ENCODE measurements around the gene UBTF. TPM values are rescaled to one million over a fixed set of nuclear protein-coding genes. Genes with fewer than 3 reads are reported as not detected.

Gene UBTF
- total RNA-seq, 1 experiment from 2014 or later = 114 TPM

DNA sequence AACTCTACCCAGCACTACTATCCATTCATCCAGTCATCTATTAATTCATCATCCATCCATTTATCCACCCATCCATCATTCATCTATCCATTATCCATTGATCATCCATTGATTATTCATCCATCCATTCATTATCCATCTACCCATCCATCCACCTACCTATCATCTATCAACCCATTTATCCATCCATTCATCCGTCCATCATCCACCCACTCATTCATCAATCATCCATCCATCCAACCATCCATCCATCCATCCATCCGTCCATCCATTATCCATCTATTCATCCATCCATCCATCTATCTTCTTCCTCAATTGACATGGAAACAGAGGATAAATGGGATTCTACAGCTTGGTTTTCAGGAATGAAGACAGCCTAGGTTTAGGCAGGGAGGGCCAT, 36.4 kb upstream of the UBTF start:
- Histone ChIP-seq H3K27me3 (replicated peaks; ENCODE audit: insufficient read depth, low read depth, low read length, poor library complexity) (no peaks in the 10 kb centered on the region), H3K27ac (ENCODE audit: low read depth, low read length, poor library complexity, severe bottlenecking) (no peak overlapping the region), H3K4me3 (ENCODE audit: low read depth, low read length, poor library complexity, severe bottlenecking) (no peak overlapping the region), H3K9me3 (ENCODE audit: low read depth, low read length, poor library complexity, severe bottlenecking) (no peaks in the 10 kb centered on the region), H3K4me1 (ENCODE audit: insufficient read depth, low read length, poor library complexity, severe bottlenecking) (no peaks in the 10 kb centered on the region), H3K36me3 (ENCODE audit: insufficient read depth, low read length, poor library complexity, severe bottlenecking) (no peaks in the 10 kb centered on the region)
- BruUV-seq (replicated peaks) = no TSS peak
- TF ChIP-seq EZH2 (IDR thresholded peaks at IDR 0.05; ENCODE audit: borderline replicate concordance, low read depth, low read length, poor library complexity, severe bottlenecking) = no peak
- TF ChIP-seq, protein P1, sequence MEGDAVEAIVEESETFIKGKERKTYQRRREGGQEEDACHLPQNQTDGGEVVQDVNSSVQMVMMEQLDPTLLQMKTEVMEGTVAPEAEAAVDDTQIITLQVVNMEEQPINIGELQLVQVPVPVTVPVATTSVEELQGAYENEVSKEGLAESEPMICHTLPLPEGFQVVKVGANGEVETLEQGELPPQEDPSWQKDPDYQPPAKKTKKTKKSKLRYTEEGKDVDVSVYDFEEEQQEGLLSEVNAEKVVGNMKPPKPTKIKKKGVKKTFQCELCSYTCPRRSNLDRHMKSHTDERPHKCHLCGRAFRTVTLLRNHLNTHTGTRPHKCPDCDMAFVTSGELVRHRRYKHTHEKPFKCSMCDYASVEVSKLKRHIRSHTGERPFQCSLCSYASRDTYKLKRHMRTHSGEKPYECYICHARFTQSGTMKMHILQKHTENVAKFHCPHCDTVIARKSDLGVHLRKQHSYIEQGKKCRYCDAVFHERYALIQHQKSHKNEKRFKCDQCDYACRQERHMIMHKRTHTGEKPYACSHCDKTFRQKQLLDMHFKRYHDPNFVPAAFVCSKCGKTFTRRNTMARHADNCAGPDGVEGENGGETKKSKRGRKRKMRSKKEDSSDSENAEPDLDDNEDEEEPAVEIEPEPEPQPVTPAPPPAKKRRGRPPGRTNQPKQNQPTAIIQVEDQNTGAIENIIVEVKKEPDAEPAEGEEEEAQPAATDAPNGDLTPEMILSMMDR (conservative IDR thresholded peaks at IDR 0.05; ENCODE audit: low read depth, low read length) = no peak
- DNase-seq (ENCODE audit: low spot score) = no peak
- POLR2A ChIA-PET (ENCODE audit: low non-redundant PET) = no interaction called here
- CTCF ChIA-PET = no interaction called here
- intact Hi-C loops (cut with micrococcal nuclease; ENCODE audit: unreplicated experiment) = no loop called here

DNA sequence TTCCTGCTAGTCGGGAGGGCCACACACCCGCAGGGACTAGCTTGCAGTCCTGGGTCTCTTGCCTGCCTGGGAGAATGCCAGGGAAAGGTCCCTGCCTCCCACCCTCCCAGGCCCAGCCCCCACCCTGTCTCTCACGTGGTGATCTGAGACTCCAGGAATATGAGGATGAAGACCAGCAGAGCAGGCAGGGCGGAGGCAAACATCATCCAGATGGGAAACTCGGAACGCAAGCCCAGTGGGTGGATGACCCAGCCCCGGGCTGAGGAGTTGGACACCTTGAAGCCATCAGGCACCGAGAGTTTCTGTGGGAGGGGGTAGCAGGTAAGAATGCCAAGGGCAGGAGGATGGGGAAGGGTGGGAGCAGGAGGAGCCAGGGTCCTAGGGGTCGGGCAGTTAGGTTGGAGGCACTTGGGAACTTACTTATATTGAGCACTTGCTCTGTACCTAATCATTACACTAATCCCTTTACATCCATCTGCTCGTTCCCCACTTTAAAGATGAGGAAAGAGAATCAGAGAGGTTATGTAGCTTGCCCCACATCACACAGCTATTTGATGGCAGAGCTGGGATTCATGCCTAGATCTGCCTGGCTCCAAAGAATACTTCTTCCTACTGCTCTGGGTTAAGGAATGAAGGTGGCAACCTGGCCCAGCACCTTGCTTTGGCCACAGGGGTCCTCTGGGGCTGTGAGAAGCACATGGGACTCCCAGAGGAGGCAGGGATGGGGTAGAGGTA, 35.1 kb upstream of the UBTF start:
- CTCF ChIA-PET = no interaction called here

DNA sequence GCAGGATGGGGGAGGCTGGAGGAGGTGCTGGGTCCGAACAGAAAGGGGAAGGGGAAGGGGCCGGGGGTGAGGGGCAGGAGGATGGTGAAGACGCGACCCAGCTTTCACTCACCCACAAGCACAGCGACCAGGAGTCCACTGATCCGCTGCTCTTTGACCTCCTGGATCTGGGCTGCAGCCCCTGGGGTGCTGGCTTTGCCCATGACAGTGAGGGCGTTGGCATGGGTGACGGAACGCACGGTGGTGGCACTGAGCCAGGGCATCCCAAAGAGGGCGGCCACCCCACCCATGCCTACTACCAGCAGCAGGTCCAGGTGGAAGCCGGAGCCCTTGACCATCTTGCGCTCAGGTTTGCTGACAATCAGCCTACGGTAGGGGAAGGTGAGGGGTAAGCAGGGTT, 33.5 kb upstream of the UBTF start:
- ChIA-PET POLR2A (ENCODE audit: low non-redundant PET) (no interaction called here), CTCF (no interaction called here)
- Histone ChIP-seq H3K27me3 (replicated peaks; ENCODE audit: insufficient read depth, low read depth, low read length, poor library complexity) (no peaks in the 10 kb centered on the region), H3K9me3 (ENCODE audit: low read depth, low read length, poor library complexity, severe bottlenecking) (no peaks in the 10 kb centered on the region), H3K4me3 (ENCODE audit: low read depth, low read length, poor library complexity, severe bottlenecking) (no peak overlapping the region), H3K27ac (ENCODE audit: low read depth, low read length, poor library complexity, severe bottlenecking) (no peak overlapping the region), H3K36me3 (ENCODE audit: insufficient read depth, low read length, poor library complexity, severe bottlenecking) (no peaks in the 10 kb centered on the region), H3K4me1 (ENCODE audit: insufficient read depth, low read length, poor library complexity, severe bottlenecking) (no peaks in the 10 kb centered on the region)
- TF ChIP-seq, protein P1 (conservative IDR thresholded peaks at IDR 0.05; ENCODE audit: low read depth, low read length) = no peak
- TF ChIP-seq EZH2 (IDR thresholded peaks at IDR 0.05; ENCODE audit: borderline replicate concordance, low read depth, low read length, poor library complexity, severe bottlenecking) = no peak
- no peak for DNase-seq (ENCODE audit: low spot score)
- intact Hi-C loops (cut with micrococcal nuclease; ENCODE audit: unreplicated experiment) = no loop called here
- BruUV-seq (replicated peaks) = no TSS peak

More for the DNA sequence above, 35.1 kb upstream of the UBTF start:
- TF ChIP-seq, protein P1 (conservative IDR thresholded peaks at IDR 0.05; ENCODE audit: low read depth, low read length) = no peak
- TF ChIP-seq EZH2 (IDR thresholded peaks at IDR 0.05; ENCODE audit: borderline replicate concordance, low read depth, low read length, poor library complexity, severe bottlenecking) = no peak
- DNase-seq (ENCODE audit: low spot score) = no peak
- intact Hi-C loops (cut with micrococcal nuclease; ENCODE audit: unreplicated experiment) = no loop called here
- H3K4me3 ChIP-seq (ENCODE audit: low read depth, low read length, poor library complexity, severe bottlenecking) = no peak overlapping the region
- H3K27me3 ChIP-seq (replicated peaks; ENCODE audit: insufficient read depth, low read depth, low read length, poor library complexity) = no peaks in the 10 kb centered on the region
- no peaks in the 10 kb centered on the region for H3K9me3 ChIP-seq (ENCODE audit: low read depth, low read length, poor library complexity, severe bottlenecking)
- no peaks in the 10 kb centered on the region for H3K4me1 ChIP-seq (ENCODE audit: insufficient read depth, low read length, poor library complexity, severe bottlenecking)
- no TSS peak for BruUV-seq (replicated peaks)
- POLR2A ChIA-PET (ENCODE audit: low non-redundant PET) = no interaction called here
- no peaks in the 10 kb centered on the region for H3K36me3 ChIP-seq (ENCODE audit: insufficient read depth, low read length, poor library complexity, severe bottlenecking)
- no peak overlapping the region for H3K27ac ChIP-seq (ENCODE audit: low read depth, low read length, poor library complexity, severe bottlenecking)

Data from A673 (cell line).